Thoracic aorta (tissue), 2 donors: ENCODE results near the gene DNAH7. TPM values are rescaled to one million over a fixed set of nuclear protein-coding genes. Genes with fewer than 3 reads are reported as not detected.

ENCODE experiments used
- ATAC-seq: fragments of 150-250 bp; one replicate; pipeline ENCODE4 v1.8.0; 2017; ENCODE audit warnings: low read depth; ENCODE audit not compliant: insufficient number of reproducible peaks, low FRiP score
- DNase-seq: peaks from one replicate; pipeline ENCODE4 v3.0.0-alpha.2; 2020; ENCODE audit warnings: low spot score
- H3K27ac ChIP-seq, 2 donors: fragments of 200-600 bp; sonication (generic); 1 replicate in 1 of 2; 2 replicates in 1 of 2; pipeline ENCODE4 v1.5.1; 2016; ENCODE audit warnings: mild to moderate bottlenecking in 2 of 2, moderate library complexity in 2 of 2
- H3K27me3 ChIP-seq: fragments of 200-600 bp; sonication (generic); replicated peaks from 2 replicates; pipeline ENCODE4 v1.6.0; 2016; ENCODE audit warnings: mild to moderate bottlenecking; ENCODE audit not compliant: insufficient read depth
- H3K36me3 ChIP-seq: fragments of 200-600 bp; sonication (generic); one replicate; pipeline ENCODE4 v1.5.1; 2016
- H3K4me1 ChIP-seq, 2 donors: fragments of 200-600 bp; sonication (generic); 1 replicate in 1 of 2; 2 replicates in 1 of 2; pipeline versions ENCODE4 v1.5.1 to v1.6.0; 2016; ENCODE audit warnings: low read depth in 2 of 2, mild to moderate bottlenecking in 1 of 2; ENCODE audit not compliant: control insufficient read depth in 1 of 2
- H3K4me3 ChIP-seq: fragments of 200-600 bp; sonication (generic); 2 replicates; pipeline ENCODE4 v1.5.1; 2016; ENCODE audit warnings: mild to moderate bottlenecking
- H3K9me3 ChIP-seq: fragments of 200-600 bp; sonication (generic); 2 replicates; pipeline ENCODE4 v1.5.1; 2016
- CTCF ChIP-seq: fragments of 200-600 bp; sonication (generic); IDR thresholded peaks from one replicate; pipeline ENCODE4 v1.5.1; 2019; ENCODE audit warnings: antibody characterized with exemption
- total RNA-seq, 2 donors: library from RNA; depleted of rRNA; stranded (reverse); fragments of >200 nt; gene quantifications; one replicate each; pipeline versions ENCODE4 v1.1.0 to v1.2.3, GENCODE V29; 2016

The DNAH7 gene
- total RNA-seq, 2 donors from 2014 or later, result 0.68 to 2.0 TPM

- no peak overlapping the region for H3K27ac ChIP-seq
- DNase-seq (no peak), ATAC-seq (no peak)
- H3K4me3 ChIP-seq, result no peak overlapping the region
- no peaks in the 10 kb centered on the region for H3K27me3 ChIP-seq
- TF ChIP-seq CTCF, result no peak
- no peaks in the 10 kb centered on the region for H3K4me1 ChIP-seq
- H3K9me3 ChIP-seq, result peaks cover 4% of the 10 kb centered on the region
- H3K36me3 ChIP-seq, result no peaks in the 10 kb centered on the region
Measured at GRCh38 chr2:195766691-195767090, 301.9 kb downstream of the DNAH7 start.

- H3K36me3 ChIP-seq, result no peaks in the 10 kb centered on the region
- no peak overlapping the region for H3K4me3 ChIP-seq
- DNase-seq, result no peak
- no peak for ATAC-seq
- H3K27ac ChIP-seq, result no peak overlapping the region
- H3K4me1 ChIP-seq, result no peaks in the 10 kb centered on the region
- TF ChIP-seq CTCF, result no peak
- peaks cover 4% of the 10 kb centered on the region for H3K9me3 ChIP-seq
- no peaks in the 10 kb centered on the region for H3K27me3 ChIP-seq
Measured at GRCh38 chr2:195763866-195764265, 304.8 kb downstream of the DNAH7 start.

DNA sequence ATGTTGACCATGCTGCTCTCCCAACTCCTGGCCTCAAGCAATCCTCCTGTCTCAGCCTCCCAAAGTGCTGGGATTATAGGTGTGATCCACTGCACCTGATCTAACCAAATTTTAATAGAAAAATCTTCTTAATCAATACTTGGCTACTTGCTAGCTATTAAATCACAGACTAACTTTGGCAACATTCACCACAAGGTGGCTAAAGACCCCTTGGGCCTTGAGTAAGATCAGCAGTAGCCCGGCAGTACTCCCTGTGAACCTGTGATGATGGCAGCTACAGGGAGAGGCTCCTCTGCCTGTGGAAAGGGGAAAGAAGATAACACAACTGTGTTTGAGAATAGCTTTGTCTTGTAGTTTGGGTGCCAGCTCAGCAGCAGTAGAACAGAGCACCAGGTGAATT lies 308.8 kb downstream of the DNAH7 start:
- no peak for TF ChIP-seq CTCF
- Histone ChIP-seq H3K9me3 (peaks cover 4% of the 10 kb centered on the region), H3K27me3 (no peaks in the 10 kb centered on the region), H3K36me3 (no peaks in the 10 kb centered on the region), H3K4me3 (no peak overlapping the region), H3K27ac (no peak overlapping the region), H3K4me1 (no peaks in the 10 kb centered on the region)
- ATAC-seq (no peak), DNase-seq (no peak)

DNA sequence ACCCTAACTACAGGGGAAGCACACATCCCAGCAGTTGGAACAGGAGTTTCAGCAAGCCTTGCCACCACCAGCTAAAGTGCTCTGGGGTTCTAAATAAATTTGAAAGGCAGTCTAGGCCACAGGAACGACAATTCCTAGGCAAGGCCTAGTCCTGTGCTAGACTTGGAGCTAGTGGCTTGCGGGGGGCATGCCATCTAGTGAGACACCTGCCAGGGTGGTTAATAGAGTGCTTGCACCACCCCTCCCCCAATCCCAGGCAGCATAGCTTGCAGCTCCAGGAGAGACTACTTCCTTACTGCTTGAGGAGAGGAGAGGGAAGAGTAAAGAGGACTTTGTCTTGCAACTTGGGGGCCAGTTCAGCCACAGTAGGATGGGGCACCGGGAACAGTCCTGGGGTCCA lies 309.8 kb downstream of the DNAH7 start:
- no peaks in the 10 kb centered on the region for H3K27me3 ChIP-seq
- ATAC-seq (no peak), DNase-seq (no peak)

GRCh38 chr2:195756218-195756942 lies 312.3 kb downstream of the DNAH7 start:
- Histone ChIP-seq H3K4me3 (no peak overlapping the region), H3K27me3 (no peaks in the 10 kb centered on the region), H3K4me1 (no peaks in the 10 kb centered on the region), H3K36me3 (no peaks in the 10 kb centered on the region), H3K27ac (no peak overlapping the region), H3K9me3 (no peaks in the 10 kb centered on the region)
- ATAC-seq (no peak), DNase-seq (no peak)
- no peak for TF ChIP-seq CTCF

More for the DNA sequence above, 309.8 kb downstream of the DNAH7 start:
- Histone ChIP-seq H3K4me3 (no peak overlapping the region), H3K27ac (no peak overlapping the region), H3K4me1 (no peaks in the 10 kb centered on the region), H3K36me3 (no peaks in the 10 kb centered on the region), H3K9me3 (no peaks in the 10 kb centered on the region)
- TF ChIP-seq CTCF, result no peak
